HCT116 (cell line): ENCODE data around the gene SLC35G2.

ENCODE experiments used
- EGR1 ChIP-seq: IDR thresholded peaks from 2 replicates; pipeline ENCODE4 v1.6.1; 2012; ENCODE audit warnings: low read depth
- EZH2 ChIP-seq: fragments of 200-600 bp; sonication (generic); IDR thresholded peaks from 2 replicates; pipeline ENCODE4 v1.6.1; 2017; ENCODE audit warnings: antibody characterized with exemption, mixed run types
- POLR2A ChIP-seq: IDR thresholded peaks from 2 replicates; pipeline ENCODE4 v1.7.0; 2011; ENCODE audit warnings: borderline replicate concordance; ENCODE audit not compliant: insufficient read depth, insufficient read length; ENCODE audit errors: extremely low read depth
- POLR2AphosphoS5 ChIP-seq: IDR thresholded peaks from 2 replicates; pipeline ENCODE4 v1.6.1; 2011; ENCODE audit warnings: mild to moderate bottlenecking, low read depth, low read length, moderate library complexity
- RAD21 ChIP-seq: IDR thresholded peaks from 2 replicates; pipeline ENCODE4 v1.6.1; 2012; ENCODE audit warnings: low read depth, mild to moderate bottlenecking
- SP1 ChIP-seq: IDR thresholded peaks from 2 replicates; pipeline ENCODE4 v1.6.1; 2012; ENCODE audit warnings: low read depth
- TCF7L2 ChIP-seq: IDR thresholded peaks from 2 replicates; pipeline ENCODE4 v1.7.0; 2011; ENCODE audit warnings: borderline replicate concordance, inconsistent platforms; ENCODE audit not compliant: insufficient read depth, insufficient read length; ENCODE audit errors: extremely low read depth
- ZFX ChIP-seq: fragments of 450-650 bp; IDR thresholded peaks from 2 replicates; pipeline ENCODE4 v1.6.1; 2017
- TF ChIP-seq, protein P1 (sequence below), 3 experiments: fragments of 200-600 bp in 1 of 3; sonication (generic) in 1 of 3; IDR thresholded peaks in 2 of 3; conservative IDR thresholded peaks in 1 of 3; 2 replicates each; pipeline ENCODE4 v1.5.1; 2012 to 2017; ENCODE audit warnings: low read depth in 2 of 3, low read length in 2 of 3, antibody characterized with exemption in 1 of 3, borderline replicate concordance in 1 of 3, control low read depth in 1 of 3, mild to moderate bottlenecking in 1 of 3, mixed read lengths in 1 of 3, mixed run types in 1 of 3, moderate library complexity in 1 of 3; ENCODE audit not compliant: insufficient read depth in 1 of 3
- TF ChIP-seq, protein P2 (sequence below): IDR thresholded peaks from 2 replicates; pipeline ENCODE4 v1.6.1; 2012

DNA sequence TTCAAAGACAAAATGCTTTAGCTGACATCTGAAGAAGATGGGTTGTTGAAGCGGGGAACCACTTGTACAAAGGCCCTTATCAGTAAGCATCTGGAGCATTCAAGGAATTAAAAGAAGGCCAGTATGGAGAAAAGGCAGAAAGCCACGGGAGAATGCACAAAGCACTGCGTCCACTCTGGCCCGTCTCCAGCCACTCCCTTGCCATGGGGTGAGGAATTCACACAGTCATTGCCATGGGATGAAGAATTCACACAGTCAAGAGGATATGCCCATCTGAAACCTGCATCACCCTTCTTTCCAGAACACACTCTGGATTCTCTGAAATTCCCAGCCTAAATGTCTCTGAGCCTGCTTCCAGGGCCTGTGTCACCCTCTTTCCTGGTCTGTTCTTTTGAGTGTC lies 40.1 kb upstream of the SLC35G2 start:
- TF ChIP-seq, protein P1, sequence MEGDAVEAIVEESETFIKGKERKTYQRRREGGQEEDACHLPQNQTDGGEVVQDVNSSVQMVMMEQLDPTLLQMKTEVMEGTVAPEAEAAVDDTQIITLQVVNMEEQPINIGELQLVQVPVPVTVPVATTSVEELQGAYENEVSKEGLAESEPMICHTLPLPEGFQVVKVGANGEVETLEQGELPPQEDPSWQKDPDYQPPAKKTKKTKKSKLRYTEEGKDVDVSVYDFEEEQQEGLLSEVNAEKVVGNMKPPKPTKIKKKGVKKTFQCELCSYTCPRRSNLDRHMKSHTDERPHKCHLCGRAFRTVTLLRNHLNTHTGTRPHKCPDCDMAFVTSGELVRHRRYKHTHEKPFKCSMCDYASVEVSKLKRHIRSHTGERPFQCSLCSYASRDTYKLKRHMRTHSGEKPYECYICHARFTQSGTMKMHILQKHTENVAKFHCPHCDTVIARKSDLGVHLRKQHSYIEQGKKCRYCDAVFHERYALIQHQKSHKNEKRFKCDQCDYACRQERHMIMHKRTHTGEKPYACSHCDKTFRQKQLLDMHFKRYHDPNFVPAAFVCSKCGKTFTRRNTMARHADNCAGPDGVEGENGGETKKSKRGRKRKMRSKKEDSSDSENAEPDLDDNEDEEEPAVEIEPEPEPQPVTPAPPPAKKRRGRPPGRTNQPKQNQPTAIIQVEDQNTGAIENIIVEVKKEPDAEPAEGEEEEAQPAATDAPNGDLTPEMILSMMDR (IDR thresholded peaks at IDR 0.05 in 2 of 3, conservative IDR thresholded peaks at IDR 0.05 in 1 of 3; ENCODE audit: borderline replicate concordance in 1 of 3, insufficient read depth in 1 of 3, low read depth in 2 of 3, low read length in 2 of 3) = no peak
- TF ChIP-seq, protein P2, sequence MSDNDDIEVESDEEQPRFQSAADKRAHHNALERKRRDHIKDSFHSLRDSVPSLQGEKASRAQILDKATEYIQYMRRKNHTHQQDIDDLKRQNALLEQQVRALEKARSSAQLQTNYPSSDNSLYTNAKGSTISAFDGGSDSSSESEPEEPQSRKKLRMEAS = no peak
- no peak for TF ChIP-seq EGR1
- TF ChIP-seq ZFX = no peak
- no peak for TF ChIP-seq POLR2A
- TF ChIP-seq TCF7L2 = no peak
- TF ChIP-seq SP1 = no peak
- no peak for TF ChIP-seq EZH2
- no peak for TF ChIP-seq RAD21
- TF ChIP-seq POLR2AphosphoS5 = no peak
